K562 (cell line): ENCODE data around the gene DENND2A. TPM values are rescaled to one million over a fixed set of nuclear protein-coding genes. Genes with fewer than 3 reads are reported as not detected.

ENCODE experiments used
- AFF1 ChIP-seq, 2 experiments: fragments of 450-650 bp; IDR thresholded peaks; 2 replicates each; pipeline ENCODE4 v1.6.1; 2018; ENCODE audit warnings: mild to moderate bottlenecking in 2 of 2, low read depth in 1 of 2; ENCODE audit not compliant: partially characterized antibody in 2 of 2
- ASH1L ChIP-seq: fragments of 450-650 bp; IDR thresholded peaks from 2 replicates; pipeline ENCODE4 v1.6.1; 2018; ENCODE audit warnings: borderline replicate concordance, mild to moderate bottlenecking, low read depth; ENCODE audit not compliant: partially characterized antibody
- ATF4 ChIP-seq: fragments of 450-650 bp; formaldehyde crosslinking; IDR thresholded peaks from 2 replicates; pipeline ENCODE4 v1.4.0; 2022; ENCODE audit warnings: mild to moderate bottlenecking, moderate library complexity
- BMI1 ChIP-seq: fragments of 150-350 bp; IDR thresholded peaks from 2 replicates; pipeline ENCODE4 v1.6.1; 2014; ENCODE audit warnings: low read length
- CHCHD3 ChIP-seq: fragments of 250-450 bp; sonication (Bioruptor Pico); IDR thresholded peaks from 2 replicates; pipeline ENCODE4 v2.1.2; 2022; ENCODE audit warnings: mild to moderate bottlenecking
- DACH1 ChIP-seq: fragments of 450-650 bp; IDR thresholded peaks from 2 replicates; pipeline ENCODE4 v1.6.1; 2018; ENCODE audit not compliant: partially characterized antibody
- ESRRB ChIP-seq: fragments of 250-450 bp; sonication (Bioruptor Pico); IDR thresholded peaks from 2 replicates; pipeline ENCODE4 v1.5.0; 2020; ENCODE audit warnings: mild to moderate bottlenecking, moderate library complexity, borderline replicate concordance
- HSF4 ChIP-seq: fragments of 250-450 bp; sonication (Bioruptor Pico); IDR thresholded peaks from 2 replicates; pipeline ENCODE4 v2.1.2; 2022; ENCODE audit warnings: mild to moderate bottlenecking, moderate library complexity, borderline replicate concordance
- NR2F6 ChIP-seq: fragments of 450-650 bp; formaldehyde crosslinking; IDR thresholded peaks from 2 replicates; pipeline ENCODE4 v1.4.0; 2020; ENCODE audit warnings: mild to moderate bottlenecking
- RB1 ChIP-seq: fragments of 450-650 bp; IDR thresholded peaks from 2 replicates; pipeline ENCODE4 v1.6.1; 2017; ENCODE audit warnings: low read depth, mild to moderate bottlenecking
- RBBP5 ChIP-seq: fragments of 200-600 bp; sonication (generic); IDR thresholded peaks from 2 replicates; pipeline ENCODE4 v1.6.1; 2012; ENCODE audit warnings: borderline replicate concordance, mild to moderate bottlenecking, low read length, control low read depth, inconsistent platforms; ENCODE audit not compliant: insufficient read depth, poor library complexity, severe bottlenecking
- RBM17 ChIP-seq: fragments of 200-400 bp; formaldehyde crosslinking; IDR thresholded peaks from 2 replicates; pipeline ENCODE4 v1.6.1; 2017; ENCODE audit warnings: low read depth, mild to moderate bottlenecking, low read length, borderline replicate concordance
- TBL1XR1 ChIP-seq, 2 experiments: IDR thresholded peaks; 2 replicates each; pipeline ENCODE4 v1.6.1; 2012; ENCODE audit warnings: improper control_type of control experiment in 2 of 2, low read length in 2 of 2, mild to moderate bottlenecking in 1 of 2
- USF2 ChIP-seq: sonication (generic); formaldehyde crosslinking; IDR thresholded peaks from 2 replicates; pipeline ENCODE4 v1.5.0; 2020; ENCODE audit warnings: missing genetic modification reagents
- VEZF1 ChIP-seq: fragments of 200-800 bp; sonication (Bioruptor generic); IDR thresholded peaks from 2 replicates; pipeline ENCODE4 v1.6.1; 2017; ENCODE audit warnings: missing genetic modification characterization, missing compliant biosample characterization
- ZHX1 ChIP-seq: fragments of 150-350 bp; conservative IDR thresholded peaks from 2 replicates; pipeline ENCODE4 v1.6.1; 2014; ENCODE audit warnings: low read length
- ZNF354B ChIP-seq: fragments of 250-450 bp; sonication (Bioruptor Pico); IDR thresholded peaks from 2 replicates; pipeline ENCODE4 v1.4.0; 2020
- polyA plus RNA-seq, 8 experiments: library from polyadenylated mRNA; depleted of rRNA in 4 of 8; stranded (reverse) in 5 of 8; unstranded in 3 of 8; fragments of >200 nt; fragmentation: Nextera tagmentation in 2 of 8; fragmentation: Illumina TruSeq in 1 of 8; extraction: Ambion mirVana in 2 of 8; extraction: Trizol in 1 of 8; gene quantifications; 2 replicates each; pipeline versions ENCODE4 v1.2.1 to v1.2.3, GENCODE V29; 2011 to 2014; ENCODE audit warnings: inconsistent platforms in 1 of 8, missing spikeins in 1 of 8
- total RNA-seq, 7 experiments: library from RNA; depleted of rRNA in 6 of 7; stranded (reverse); fragments of >200 nt in 6 of 7; fragmentation: Illumina TruSeq in 2 of 7; extraction: Trizol in 2 of 7; gene quantifications; 2 replicates each; pipeline versions ENCODE4 v1.2.1 to v1.2.3, GENCODE V29; 2011 to 2021; ENCODE audit warnings: low replicate concordance in 1 of 7

Gene DENND2A
- total and polyA plus RNA-seq, 9 of the 15 experiments (the other 6 are each of a cell fraction or from before 2014, with no cell fraction given), result not detected

- TF ChIP-seq ATF4 (CRISPR knock-in tag) (no peak; the same call in 1 of the 2 replicates), USF2 (CRISPR knock-in tag) (no peak), ASH1L (no peak), BMI1 (no peak), CHCHD3 (CRISPR knock-in tag) (no peak), ZHX1 (no peak), VEZF1 (CRISPR knock-in tag) (peak; percentile 80), RB1 (peak; percentile 87), ZNF354B (CRISPR knock-in tag) (no peak), ESRRB (CRISPR knock-in tag) (no peak), NR2F6 (CRISPR knock-in tag) (no peak), HSF4 (CRISPR knock-in tag) (no peak), RBBP5 (peak; percentile 61), TBL1XR1 (IDR thresholded peaks at IDR 0.05; ENCODE audit: low read length in 2 of 2) (no peak), DACH1 (no peak), RBM17 (no peak), AFF1 (IDR thresholded peaks at IDR 0.05; ENCODE audit: low read depth in 1 of 2, partially characterized antibody in 2 of 2) (no peak)
These were observed 32.6 kb upstream of the DENND2A start (continued) for GRCh38 chr7:140673063-140673773.
